Adrenal gland (tissue), 5 donors: Measurements from ENCODE around the gene COPB1.

Source experiments
- POLR2A ChIP-seq, 2 donors: fragments of 450-650 bp; IDR thresholded peaks; one replicate each; pipeline ENCODE4 v1.6.1; 2017; ENCODE audit warnings: antibody characterized with exemption in 2 of 2, mild to moderate bottlenecking in 2 of 2, moderate library complexity in 1 of 2
- TF ChIP-seq, protein P1 (sequence below), 6 experiments: fragments of 450-650 bp in 4 of 6; fragments of 200-600 bp in 2 of 6; sonication (generic) in 1 of 6; IDR thresholded peaks; 1 replicate in 5 of 6; 2 replicates in 1 of 6; pipeline versions ENCODE4 v1.5.1 to v1.8.0; 2016 to 2021; ENCODE audit warnings: antibody characterized with exemption in 6 of 6, mild to moderate bottlenecking in 2 of 6, moderate library complexity in 1 of 6
- donor health status: DM: no; HTN: no; CAD: no.

DNA sequence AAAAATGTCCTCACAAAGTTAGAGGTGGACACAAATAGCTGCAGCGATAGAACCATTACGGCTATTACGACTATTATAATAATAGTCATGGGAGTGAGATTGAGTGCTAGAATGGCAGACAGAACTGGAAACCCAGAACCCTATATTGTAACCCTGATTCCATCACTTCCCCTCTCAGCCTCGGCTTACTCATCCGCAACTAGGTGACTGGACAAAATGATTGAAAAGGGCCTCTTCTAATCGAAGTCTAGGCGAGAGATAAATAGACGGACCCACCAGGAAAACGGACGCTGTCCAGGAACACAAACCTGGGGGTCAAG, 19.9 kb upstream of the COPB1 start:
- TF ChIP-seq, protein P1, sequence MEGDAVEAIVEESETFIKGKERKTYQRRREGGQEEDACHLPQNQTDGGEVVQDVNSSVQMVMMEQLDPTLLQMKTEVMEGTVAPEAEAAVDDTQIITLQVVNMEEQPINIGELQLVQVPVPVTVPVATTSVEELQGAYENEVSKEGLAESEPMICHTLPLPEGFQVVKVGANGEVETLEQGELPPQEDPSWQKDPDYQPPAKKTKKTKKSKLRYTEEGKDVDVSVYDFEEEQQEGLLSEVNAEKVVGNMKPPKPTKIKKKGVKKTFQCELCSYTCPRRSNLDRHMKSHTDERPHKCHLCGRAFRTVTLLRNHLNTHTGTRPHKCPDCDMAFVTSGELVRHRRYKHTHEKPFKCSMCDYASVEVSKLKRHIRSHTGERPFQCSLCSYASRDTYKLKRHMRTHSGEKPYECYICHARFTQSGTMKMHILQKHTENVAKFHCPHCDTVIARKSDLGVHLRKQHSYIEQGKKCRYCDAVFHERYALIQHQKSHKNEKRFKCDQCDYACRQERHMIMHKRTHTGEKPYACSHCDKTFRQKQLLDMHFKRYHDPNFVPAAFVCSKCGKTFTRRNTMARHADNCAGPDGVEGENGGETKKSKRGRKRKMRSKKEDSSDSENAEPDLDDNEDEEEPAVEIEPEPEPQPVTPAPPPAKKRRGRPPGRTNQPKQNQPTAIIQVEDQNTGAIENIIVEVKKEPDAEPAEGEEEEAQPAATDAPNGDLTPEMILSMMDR (IDR thresholded peaks at IDR 0.05) = no peak
- no peak for TF ChIP-seq POLR2A (IDR thresholded peaks at IDR 0.05)
